Fibroblast of villous mesenchyme (primary cell): ENCODE measurements around the gene ZNF333. TPM values are rescaled to one million over a fixed set of nuclear protein-coding genes. Genes with fewer than 3 reads are reported as not detected.

ENCODE experiments used
- DNase-seq: peaks from one replicate; pipeline ENCODE4 v3.0.0-alpha.2; 2010; ENCODE audit warnings: low read depth
- H3K4me3 ChIP-seq: 2 replicates; pipeline ENCODE4 v1.5.1; 2011; ENCODE audit warnings: low read depth, mild to moderate bottlenecking, low read length
- total RNA-seq: library from RNA; depleted of rRNA; stranded (reverse); fragments of >200 nt; gene quantifications from 2 replicates; pipeline ENCODE4 v1.2.3, GENCODE V29; 2012
- TF ChIP-seq, protein P1 (sequence below): IDR thresholded peaks from 2 replicates; pipeline ENCODE4 v1.5.1; 2012; ENCODE audit warnings: low read depth, mild to moderate bottlenecking, low read length; ENCODE audit not compliant: insufficient read depth

ZNF333 gene
- total RNA-seq, 1 donor = 18.6 TPM

DNA sequence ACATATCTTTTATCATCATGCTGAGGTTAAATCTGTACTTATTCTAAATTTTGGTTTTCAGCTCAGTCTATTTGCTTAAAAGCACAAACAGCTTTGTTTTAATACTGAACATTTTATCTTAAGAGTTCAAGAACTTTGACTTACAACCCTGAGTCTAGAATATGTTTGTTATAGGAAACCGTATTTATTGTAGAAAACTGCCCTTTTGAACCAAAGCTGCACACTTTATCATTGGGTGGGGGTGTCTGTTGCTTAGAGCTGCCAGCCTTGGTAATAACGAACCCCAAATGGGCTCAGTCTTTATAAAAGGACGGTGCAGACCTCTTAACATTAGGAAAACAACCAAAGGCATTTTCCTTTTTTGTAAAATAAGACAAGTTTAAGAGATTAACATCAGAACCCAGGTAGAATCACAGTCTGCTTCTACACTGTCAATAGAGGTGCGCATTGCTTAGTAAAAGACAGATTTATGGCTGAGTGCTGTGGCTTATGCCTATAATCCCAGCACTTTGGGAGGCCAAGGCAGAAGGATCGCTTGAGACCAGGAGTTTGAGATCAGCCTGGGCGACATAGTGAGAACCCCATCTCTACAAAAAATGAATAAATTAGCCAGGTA is 29.9 kb upstream of the ZNF333 start:
- TF ChIP-seq, protein P1, sequence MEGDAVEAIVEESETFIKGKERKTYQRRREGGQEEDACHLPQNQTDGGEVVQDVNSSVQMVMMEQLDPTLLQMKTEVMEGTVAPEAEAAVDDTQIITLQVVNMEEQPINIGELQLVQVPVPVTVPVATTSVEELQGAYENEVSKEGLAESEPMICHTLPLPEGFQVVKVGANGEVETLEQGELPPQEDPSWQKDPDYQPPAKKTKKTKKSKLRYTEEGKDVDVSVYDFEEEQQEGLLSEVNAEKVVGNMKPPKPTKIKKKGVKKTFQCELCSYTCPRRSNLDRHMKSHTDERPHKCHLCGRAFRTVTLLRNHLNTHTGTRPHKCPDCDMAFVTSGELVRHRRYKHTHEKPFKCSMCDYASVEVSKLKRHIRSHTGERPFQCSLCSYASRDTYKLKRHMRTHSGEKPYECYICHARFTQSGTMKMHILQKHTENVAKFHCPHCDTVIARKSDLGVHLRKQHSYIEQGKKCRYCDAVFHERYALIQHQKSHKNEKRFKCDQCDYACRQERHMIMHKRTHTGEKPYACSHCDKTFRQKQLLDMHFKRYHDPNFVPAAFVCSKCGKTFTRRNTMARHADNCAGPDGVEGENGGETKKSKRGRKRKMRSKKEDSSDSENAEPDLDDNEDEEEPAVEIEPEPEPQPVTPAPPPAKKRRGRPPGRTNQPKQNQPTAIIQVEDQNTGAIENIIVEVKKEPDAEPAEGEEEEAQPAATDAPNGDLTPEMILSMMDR = no peak
- no peak for DNase-seq
- no peak overlapping the region for H3K4me3 ChIP-seq

DNA sequence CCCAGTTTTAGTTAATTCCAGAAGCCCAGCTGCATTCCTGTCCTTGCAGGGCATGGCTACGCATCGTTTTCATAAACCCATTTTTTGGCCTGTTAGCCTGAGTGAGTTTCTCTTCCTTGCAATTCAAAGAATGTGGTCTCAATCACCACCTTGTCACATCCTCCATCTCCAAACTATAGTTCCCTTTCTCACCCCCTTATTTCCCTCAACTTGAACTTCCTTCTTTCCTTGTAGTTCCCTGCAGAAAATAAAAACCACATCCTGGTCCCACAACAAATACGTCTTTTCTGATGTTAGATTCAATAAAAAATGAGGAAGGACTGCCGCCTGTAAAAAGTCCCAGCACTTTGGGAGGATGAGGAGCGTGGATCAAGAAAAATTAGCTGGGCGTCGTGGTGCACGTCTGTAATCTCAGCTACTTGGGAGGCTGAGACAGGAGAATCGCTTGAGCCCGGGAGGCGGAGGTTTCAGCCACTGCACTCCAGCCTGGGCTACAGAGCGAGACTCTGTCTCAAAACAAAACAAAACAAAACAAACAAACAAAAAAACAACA is 28.4 kb upstream of the ZNF333 start:
- no peak overlapping the region for H3K4me3 ChIP-seq
- DNase-seq = no peak
- TF ChIP-seq, protein P1 = no peak

DNA sequence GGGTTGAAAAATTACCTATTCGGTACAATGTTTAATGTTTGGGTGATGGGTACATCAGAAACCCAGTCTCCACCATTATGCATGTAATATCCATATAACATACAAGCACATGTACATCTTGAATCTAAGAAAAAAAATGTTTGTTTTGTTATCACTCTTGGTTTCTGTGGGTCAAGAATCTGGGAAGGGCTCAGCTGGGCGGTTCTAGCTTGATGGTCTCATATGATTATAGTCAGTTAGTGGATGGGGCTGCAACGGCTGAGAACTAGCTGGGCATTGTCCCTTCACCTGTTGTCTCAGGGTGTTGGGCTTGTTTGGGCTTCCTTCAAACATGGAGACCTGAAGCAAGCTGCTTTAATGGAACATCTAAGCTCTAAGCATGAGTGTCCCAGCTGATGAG is 19.9 kb upstream of the ZNF333 start:
- no peak for DNase-seq
- TF ChIP-seq, protein P1 = no peak
- H3K4me3 ChIP-seq = no peak overlapping the region

DNA sequence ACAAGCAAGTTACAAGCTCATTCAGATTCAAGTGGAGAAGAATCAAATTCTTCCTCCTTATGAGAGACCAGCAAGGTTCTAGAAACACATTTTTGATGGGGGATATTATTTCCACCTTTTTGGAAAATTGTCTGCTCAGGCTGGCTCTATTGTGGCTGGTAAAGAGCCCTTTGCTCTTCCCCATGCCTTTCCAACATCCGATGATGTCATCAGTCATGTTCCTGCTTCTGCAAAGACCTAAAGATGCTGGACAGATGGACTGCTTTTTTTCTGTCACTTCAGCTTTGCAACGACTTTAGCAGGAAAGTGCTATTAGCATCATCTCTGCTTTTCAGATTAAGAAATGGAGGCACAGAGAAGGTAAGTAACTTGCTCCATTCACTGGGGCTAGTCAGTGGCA is 19.4 kb upstream of the ZNF333 start:
- TF ChIP-seq, protein P1 = no peak
- no peak for DNase-seq
- no peak overlapping the region for H3K4me3 ChIP-seq

GRCh38 chr19:14672188-14672872 is 17.5 kb upstream of the ZNF333 start:
- DNase-seq = no peak
- H3K4me3 ChIP-seq = no peak overlapping the region
- TF ChIP-seq, protein P1 = no peak

DNA sequence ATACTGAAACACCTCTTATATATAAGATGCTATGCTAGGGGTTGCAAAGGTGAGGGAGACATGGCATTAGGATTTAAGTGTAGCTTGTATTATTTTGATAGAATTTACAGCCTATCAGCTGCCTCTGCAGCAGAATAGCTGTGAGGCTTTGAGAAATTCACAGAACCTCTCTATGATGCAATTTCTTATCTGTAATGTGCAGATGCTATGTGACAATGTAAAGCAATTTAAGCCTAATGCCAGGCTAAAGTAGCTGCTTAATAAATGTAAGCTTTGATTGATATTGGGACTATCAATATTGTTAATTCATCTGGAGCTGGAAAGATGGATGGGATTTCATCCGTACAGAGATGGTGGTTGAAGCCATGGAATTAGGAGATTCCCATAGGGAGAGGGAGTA is 16.8 kb upstream of the ZNF333 start:
- no peak for DNase-seq
- TF ChIP-seq, protein P1 = no peak
- no peak overlapping the region for H3K4me3 ChIP-seq
